ENCODE results near the gene RNF220. TPM values are rescaled to one million over a fixed set of nuclear protein-coding genes. Genes with fewer than 3 reads are reported as not detected.
A peak's percentile ranks its signal among the peaks of the same experiment; 100 is the strongest.
"Not testable (repeated sequence)": the region's sequence is repeated elsewhere in the genome, so short reads cannot be mapped to it uniquely, and the experiment has no call there.

The RNF220 gene
- total RNA-seq, 2 experiments from 2014 or later: 81.8 to 94.1 TPM

- no peak overlapping the region for H3K4me3 Mint-ChIP-seq
These were observed 279.5 kb downstream of the RNF220 start for GRCh38 chr1:44684525-44684924.

GRCh38 chr1:44685218-44685617, 280.2 kb downstream of the RNF220 start:
- CTCF ChIA-PET: interaction anchor here (0.7 to 5.1 kb wide), 4 partner anchors 10 to 37 kb away, joined by 3 to 18 read pairs (median 4); partner anchors contain the start of genes ARMH1 and TMEM53
- DNase-seq (no peak), ATAC-seq (no peak)
- H3K27me3 Mint-ChIP-seq: peaks cover under 1% of the 10 kb centered on the region
- no peaks in the 10 kb centered on the region for H3K36me3 Mint-ChIP-seq
- H3K4me1 Mint-ChIP-seq: peaks cover 15% of the 10 kb centered on the region
- no peaks in the 10 kb centered on the region for H3K9me3 Mint-ChIP-seq (ENCODE audit: low read depth)
- no peak overlapping the region for H3K4me3 Mint-ChIP-seq
- peak overlapping the region; percentile 44 for H3K27ac Mint-ChIP-seq

More at GRCh38 chr1:44684525-44684924, 279.5 kb downstream of the RNF220 start:
- peaks cover 15% of the 10 kb centered on the region for H3K4me1 Mint-ChIP-seq
- no peaks in the 10 kb centered on the region for H3K27me3 Mint-ChIP-seq
- CTCF ChIA-PET: interaction anchor here (0.8 to 5.1 kb wide), 4 partner anchors 9 to 37 kb away, joined by 3 to 18 read pairs (median 4); partner anchors contain the start of genes ARMH1 and TMEM53
- no peaks in the 10 kb centered on the region for H3K9me3 Mint-ChIP-seq (ENCODE audit: low read depth)
- DNase-seq (peak; percentile 45), ATAC-seq (peak; percentile 57)
- H3K36me3 Mint-ChIP-seq: no peaks in the 10 kb centered on the region
- H3K27ac Mint-ChIP-seq: peak overlapping the region; percentile 44

GRCh38 chr1:44685881-44686280, 280.8 kb downstream of the RNF220 start:
- peaks cover 15% of the 10 kb centered on the region for H3K4me1 Mint-ChIP-seq
- H3K27ac Mint-ChIP-seq: no peak overlapping the region
- CTCF ChIA-PET: interaction anchor here (1.0 to 5.1 kb wide), 3 partner anchors 11 to 33 kb away, joined by 3 to 18 read pairs (median 4); partner anchors contain the start of genes ARMH1 and TMEM53
- DNase-seq: no peak
- peaks cover 3% of the 10 kb centered on the region for H3K27me3 Mint-ChIP-seq
- no peak overlapping the region for H3K4me3 Mint-ChIP-seq
- no peak for ATAC-seq
- no peaks in the 10 kb centered on the region for H3K9me3 Mint-ChIP-seq (ENCODE audit: low read depth)
- no peaks in the 10 kb centered on the region for H3K36me3 Mint-ChIP-seq

- CTCF ChIA-PET: interaction anchor here (0.9 to 1.2 kb wide), 2 partner anchors 8 to 36 kb away, joined by 3 to 4 read pairs; no protein-coding TSS in a partner anchor
- Mint-ChIP-seq H3K27me3 (peaks cover 9% of the 10 kb centered on the region), H3K36me3 (no peaks in the 10 kb centered on the region), H3K9me3 (ENCODE audit: low read depth) (no peaks in the 10 kb centered on the region), H3K4me1 (peaks cover 19% of the 10 kb centered on the region), H3K27ac (no peak overlapping the region), H3K4me3 (no peak overlapping the region)
- ATAC-seq: no peak
- DNase-seq: no peak
These were observed 283.8 kb downstream of the RNF220 start for GRCh38 chr1:44688760-44689446.

GRCh38 chr1:44689447-44689765, 284.4 kb downstream of the RNF220 start:
- CTCF ChIA-PET: interaction anchor here (0.9 kb wide), 1 partner anchor 37 kb away, joined by 4 read pairs; no protein-coding TSS in a partner anchor
- Mint-ChIP-seq H3K36me3 (no peaks in the 10 kb centered on the region), H3K4me3 (no peak overlapping the region), H3K4me1 (peaks cover 16% of the 10 kb centered on the region), H3K9me3 (ENCODE audit: low read depth) (no peaks in the 10 kb centered on the region), H3K27me3 (peaks cover 9% of the 10 kb centered on the region), H3K27ac (no peak overlapping the region)
- DNase-seq (no peak), ATAC-seq (no peak)

- H3K27me3 Mint-ChIP-seq: peaks cover 9% of the 10 kb centered on the region
- peak; percentile 65 for ATAC-seq
- H3K4me3 Mint-ChIP-seq: no peak overlapping the region
- peaks cover 2% of the 10 kb centered on the region for H3K36me3 Mint-ChIP-seq
- H3K27ac Mint-ChIP-seq: no peak overlapping the region
- DNase-seq: no peak
- CTCF ChIA-PET: interaction anchor here (2.0 kb wide), 1 partner anchor 16 kb away, joined by 5 read pairs; no protein-coding TSS in a partner anchor
- H3K9me3 Mint-ChIP-seq (ENCODE audit: low read depth): no peaks in the 10 kb centered on the region
- H3K4me1 Mint-ChIP-seq: peaks cover 25% of the 10 kb centered on the region
These were observed 288.1 kb downstream of the RNF220 start for GRCh38 chr1:44693159-44693558.

- CTCF ChIA-PET: no interaction called here
- Mint-ChIP-seq H3K27ac (no peak overlapping the region), H3K36me3 (peaks cover 2% of the 10 kb centered on the region), H3K9me3 (ENCODE audit: low read depth) (no peaks in the 10 kb centered on the region), H3K4me3 (no peak overlapping the region), H3K4me1 (peaks cover 25% of the 10 kb centered on the region), H3K27me3 (peaks cover 9% of the 10 kb centered on the region)
- no peak for ATAC-seq
- DNase-seq: no peak
These were observed 288.8 kb downstream of the RNF220 start for GRCh38 chr1:44693900-44694299.

- H3K4me3 Mint-ChIP-seq: no peak overlapping the region
- ATAC-seq (no peak), DNase-seq (no peak)
- H3K27ac Mint-ChIP-seq: peak overlapping the region; percentile 4
- H3K36me3 Mint-ChIP-seq: peaks cover 2% of the 10 kb centered on the region
- H3K27me3 Mint-ChIP-seq: peaks cover 9% of the 10 kb centered on the region
- CTCF ChIA-PET: interaction anchor here (1.2 kb wide), 1 partner anchor 42 kb away, joined by 4 read pairs; no protein-coding TSS in a partner anchor
- H3K4me1 Mint-ChIP-seq: peaks cover 25% of the 10 kb centered on the region
- no peaks in the 10 kb centered on the region for H3K9me3 Mint-ChIP-seq (ENCODE audit: low read depth)
These were observed 289.9 kb downstream of the RNF220 start for GRCh38 chr1:44694863-44695478.

GRCh38 chr1:44695671-44696070, 290.6 kb downstream of the RNF220 start:
- Mint-ChIP-seq H3K4me3 (no peak overlapping the region), H3K9me3 (ENCODE audit: low read depth) (no peaks in the 10 kb centered on the region), H3K36me3 (peaks cover 2% of the 10 kb centered on the region), H3K27ac (no peak overlapping the region), H3K4me1 (peaks cover 25% of the 10 kb centered on the region), H3K27me3 (peaks cover 6% of the 10 kb centered on the region)
- ATAC-seq (no peak), DNase-seq (no peak)
- CTCF ChIA-PET: interaction anchor here (0.5 to 1.8 kb wide), 3 partner anchors 10 to 43 kb away, joined by 3 to 8 read pairs (median 4); no protein-coding TSS in a partner anchor

GRCh38 chr1:44696101-44696500, 291.0 kb downstream of the RNF220 start:
- no peak for ATAC-seq
- no peak overlapping the region for H3K27ac Mint-ChIP-seq
- no peak for DNase-seq
- no peaks in the 10 kb centered on the region for H3K9me3 Mint-ChIP-seq (ENCODE audit: low read depth)
- peaks cover 25% of the 10 kb centered on the region for H3K4me1 Mint-ChIP-seq
- H3K36me3 Mint-ChIP-seq: peaks cover 2% of the 10 kb centered on the region
- no peak overlapping the region for H3K4me3 Mint-ChIP-seq
- CTCF ChIA-PET: interaction anchor here (0.5 to 1.8 kb wide), 8 partner anchors 8 to 124 kb away, joined by 3 to 8 read pairs (median 3); no protein-coding TSS in a partner anchor
- H3K27me3 Mint-ChIP-seq: peaks cover 6% of the 10 kb centered on the region

- no peaks in the 10 kb centered on the region for H3K9me3 Mint-ChIP-seq (ENCODE audit: low read depth)
- peak; percentile 73 for DNase-seq
These were observed 291.8 kb downstream of the RNF220 start for GRCh38 chr1:44696789-44697345.

GRCh38 chr1:44698138-44698537, 293.1 kb downstream of the RNF220 start:
- Mint-ChIP-seq H3K27me3 (peaks cover 2% of the 10 kb centered on the region), H3K4me1 (peaks cover 24% of the 10 kb centered on the region), H3K36me3 (peaks cover 2% of the 10 kb centered on the region), H3K9me3 (ENCODE audit: low read depth) (no peaks in the 10 kb centered on the region), H3K27ac (no peak overlapping the region), H3K4me3 (no peak overlapping the region)
- CTCF ChIA-PET: interaction anchor here (0.9 kb wide), 2 partner anchors 32 to 43 kb away, joined by 3 read pairs; partner anchors contain the start of gene RNU5D-1
- no peak for DNase-seq
- no peak for ATAC-seq

More at GRCh38 chr1:44696789-44697345, 291.8 kb downstream of the RNF220 start:
- Mint-ChIP-seq H3K27ac (peak overlapping the region; percentile 74), H3K36me3 (peaks cover 2% of the 10 kb centered on the region), H3K4me3 (no peak overlapping the region), H3K4me1 (peaks cover 25% of the 10 kb centered on the region), H3K27me3 (peaks cover 2% of the 10 kb centered on the region)
- peak; percentile 82 for ATAC-seq
- CTCF ChIA-PET: interaction anchor here (0.7 to 1.8 kb wide), 10 partner anchors 9 to 124 kb away, joined by 3 to 8 read pairs (median 3); no protein-coding TSS in a partner anchor

GRCh38 chr1:44699375-44699774, 294.3 kb downstream of the RNF220 start:
- H3K36me3 Mint-ChIP-seq; CTCF ChIA-PET; H3K27me3 Mint-ChIP-seq; H3K27ac Mint-ChIP-seq; H3K9me3 Mint-ChIP-seq (ENCODE audit: low read depth); DNase-seq; ATAC-seq; H3K4me3 Mint-ChIP-seq: not testable (repeated sequence)
- H3K4me1 Mint-ChIP-seq: peaks cover 19% of the 10 kb centered on the region

All from activated CD8-positive, alpha-beta memory T cell treated with anti-CD3 and anti-CD28 coated beads, Interleukin-2, amount 10 ng/mL, durations not matched to agents 7 days and 5 days (primary cell).